LNCaP clone FGC (cell line): ENCODE results near the gene LCN10.
"Not testable (repeated sequence)": the region's sequence is repeated elsewhere in the genome, so short reads cannot be mapped to it uniquely, and the experiment has no call there.

Experiments
- DNase-seq: peaks from one replicate; pipeline ENCODE4 v3.0.0-alpha.2; 2011; ENCODE audit warnings: low read depth
- H3K4me3 ChIP-seq: 2 replicates; pipeline ENCODE4 v1.5.1; 2011; ENCODE audit warnings: mild to moderate bottlenecking, low read depth, low read length, control low read depth
- TF ChIP-seq, protein P1 (sequence below): IDR thresholded peaks from 2 replicates; pipeline ENCODE4 v1.5.1; 2012; ENCODE audit warnings: mild to moderate bottlenecking; ENCODE audit not compliant: control insufficient read depth, insufficient read depth; ENCODE audit errors: extremely low read depth

The LCN10 gene

DNA sequence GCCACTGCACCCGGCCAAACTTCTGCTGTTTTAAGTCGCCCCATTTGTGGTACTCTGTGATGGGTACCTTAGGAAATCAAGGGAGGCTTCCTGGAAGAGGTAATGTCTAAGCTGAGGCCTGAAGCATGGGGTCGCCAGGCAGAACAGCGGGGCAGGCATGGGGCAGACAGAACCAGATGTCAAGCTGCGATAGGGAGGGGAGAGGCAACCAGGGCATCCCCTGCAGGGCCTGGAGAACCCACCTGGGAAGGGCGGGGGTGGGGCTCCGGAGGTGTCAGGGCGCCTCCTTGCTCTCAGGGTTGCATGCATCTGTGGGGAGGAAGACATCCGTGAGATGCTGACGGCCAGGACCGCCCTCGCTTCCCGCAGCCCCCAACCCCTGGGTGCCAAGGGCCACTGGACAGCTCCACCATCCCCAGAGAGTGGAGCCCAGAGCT, 18.8 kb upstream of the LCN10 start:
- no peak overlapping the region for H3K4me3 ChIP-seq
- DNase-seq, result no peak
- TF ChIP-seq, protein P1, sequence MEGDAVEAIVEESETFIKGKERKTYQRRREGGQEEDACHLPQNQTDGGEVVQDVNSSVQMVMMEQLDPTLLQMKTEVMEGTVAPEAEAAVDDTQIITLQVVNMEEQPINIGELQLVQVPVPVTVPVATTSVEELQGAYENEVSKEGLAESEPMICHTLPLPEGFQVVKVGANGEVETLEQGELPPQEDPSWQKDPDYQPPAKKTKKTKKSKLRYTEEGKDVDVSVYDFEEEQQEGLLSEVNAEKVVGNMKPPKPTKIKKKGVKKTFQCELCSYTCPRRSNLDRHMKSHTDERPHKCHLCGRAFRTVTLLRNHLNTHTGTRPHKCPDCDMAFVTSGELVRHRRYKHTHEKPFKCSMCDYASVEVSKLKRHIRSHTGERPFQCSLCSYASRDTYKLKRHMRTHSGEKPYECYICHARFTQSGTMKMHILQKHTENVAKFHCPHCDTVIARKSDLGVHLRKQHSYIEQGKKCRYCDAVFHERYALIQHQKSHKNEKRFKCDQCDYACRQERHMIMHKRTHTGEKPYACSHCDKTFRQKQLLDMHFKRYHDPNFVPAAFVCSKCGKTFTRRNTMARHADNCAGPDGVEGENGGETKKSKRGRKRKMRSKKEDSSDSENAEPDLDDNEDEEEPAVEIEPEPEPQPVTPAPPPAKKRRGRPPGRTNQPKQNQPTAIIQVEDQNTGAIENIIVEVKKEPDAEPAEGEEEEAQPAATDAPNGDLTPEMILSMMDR, result no peak

DNA sequence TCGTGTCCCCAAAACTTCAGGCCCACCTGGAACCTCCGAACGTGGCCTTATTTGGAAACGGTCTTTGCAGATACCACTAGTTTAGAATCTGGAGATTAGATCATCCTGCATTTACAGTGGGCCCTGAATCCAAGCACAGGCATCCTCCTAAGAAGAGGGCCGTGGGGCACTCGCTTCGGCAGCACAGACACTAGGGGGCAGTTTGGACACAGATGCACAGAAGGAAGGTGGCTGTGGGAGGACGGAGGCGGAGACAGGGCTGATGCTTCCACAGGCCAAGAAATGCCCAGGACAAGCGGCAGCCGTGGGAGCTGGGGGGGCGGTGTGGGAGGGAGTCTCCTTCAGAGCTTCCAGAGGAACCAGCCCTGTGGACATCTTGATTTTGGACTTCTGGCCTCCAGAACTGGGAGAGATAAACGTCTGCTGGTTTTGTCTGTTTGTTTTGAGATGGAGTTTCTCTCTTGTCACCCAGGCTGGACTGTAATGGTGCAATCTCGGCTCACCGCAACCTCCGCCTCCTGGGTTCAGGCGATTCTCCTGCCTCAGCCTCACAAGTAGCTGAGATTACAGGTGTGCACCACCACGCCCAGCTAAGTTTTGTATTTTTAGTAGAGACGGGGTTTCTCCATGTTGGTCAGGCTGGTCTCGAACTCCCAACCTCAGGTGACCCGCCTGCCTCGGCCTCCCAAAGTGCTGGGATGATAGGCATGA, 18.2 kb upstream of the LCN10 start:
- H3K4me3 ChIP-seq, DNase-seq: not testable (repeated sequence)
- TF ChIP-seq, protein P1, result peak; percentile 75

DNA sequence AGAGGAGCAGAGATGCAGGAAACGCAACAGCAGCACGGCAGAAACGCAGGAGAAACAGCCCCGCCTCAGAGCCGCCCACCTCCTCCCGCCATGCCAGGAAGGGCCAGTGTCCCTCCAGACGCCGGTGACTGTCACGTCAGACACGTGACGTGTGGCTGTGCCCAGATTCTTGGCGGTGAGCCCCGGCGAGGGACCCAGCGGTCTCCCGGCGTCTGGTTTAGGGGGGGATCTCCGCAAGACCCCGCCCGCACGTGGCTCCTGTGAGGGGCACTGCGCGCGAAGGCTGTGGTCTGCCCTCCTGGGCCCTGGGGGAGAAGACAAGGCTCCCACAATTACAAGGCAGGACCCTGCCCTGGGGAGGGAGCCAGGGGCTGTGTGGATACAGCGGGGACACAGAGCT, 17.7 kb upstream of the LCN10 start:
- TF ChIP-seq, protein P1, result no peak
- no peak for DNase-seq
- no peak overlapping the region for H3K4me3 ChIP-seq

DNA sequence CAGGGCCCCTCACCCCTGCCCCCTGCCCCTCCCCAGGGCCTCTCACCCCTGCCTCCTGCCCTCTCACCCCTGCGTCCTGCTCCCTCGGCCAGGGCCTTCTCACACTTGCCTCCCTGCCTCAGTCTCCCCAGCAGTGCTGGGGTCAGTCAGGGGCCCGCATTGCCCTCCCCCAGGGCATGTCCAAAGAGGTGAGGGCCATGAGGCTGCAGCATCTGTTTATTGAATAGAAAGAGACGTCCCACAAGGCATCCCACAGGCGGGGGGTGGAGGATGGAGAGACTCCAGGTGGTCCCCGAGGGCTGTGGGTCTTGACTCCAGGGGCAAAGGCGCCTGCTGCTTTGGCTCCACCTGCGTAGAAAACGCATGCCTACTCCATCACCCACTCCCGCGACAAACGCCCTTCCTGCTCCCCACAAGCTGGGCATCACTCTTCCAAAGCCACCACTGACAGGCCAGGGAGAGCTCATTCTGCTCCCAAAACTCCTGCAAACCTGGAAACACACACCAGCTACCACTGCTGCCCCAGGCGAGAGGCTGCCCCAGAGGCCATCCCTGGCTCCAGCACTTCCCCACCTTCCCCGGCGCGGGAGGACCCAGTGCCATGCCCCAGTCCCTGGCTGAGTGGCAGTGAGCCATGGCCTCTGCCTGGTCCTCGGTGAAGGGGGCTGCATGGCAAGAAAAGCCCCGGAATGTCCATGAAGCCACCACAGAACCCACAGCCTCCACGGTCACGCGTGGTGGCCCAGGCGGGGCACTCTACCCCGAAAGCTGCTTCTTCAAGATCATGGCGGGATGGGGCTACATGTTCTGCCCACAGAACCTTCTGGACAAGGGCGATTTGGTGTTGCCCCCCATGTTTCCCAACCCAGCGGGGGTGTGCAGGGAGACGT, 16.9 kb upstream of the LCN10 start:
- no peak overlapping the region for H3K4me3 ChIP-seq
- DNase-seq, result no peak
- TF ChIP-seq, protein P1, result no peak

DNA sequence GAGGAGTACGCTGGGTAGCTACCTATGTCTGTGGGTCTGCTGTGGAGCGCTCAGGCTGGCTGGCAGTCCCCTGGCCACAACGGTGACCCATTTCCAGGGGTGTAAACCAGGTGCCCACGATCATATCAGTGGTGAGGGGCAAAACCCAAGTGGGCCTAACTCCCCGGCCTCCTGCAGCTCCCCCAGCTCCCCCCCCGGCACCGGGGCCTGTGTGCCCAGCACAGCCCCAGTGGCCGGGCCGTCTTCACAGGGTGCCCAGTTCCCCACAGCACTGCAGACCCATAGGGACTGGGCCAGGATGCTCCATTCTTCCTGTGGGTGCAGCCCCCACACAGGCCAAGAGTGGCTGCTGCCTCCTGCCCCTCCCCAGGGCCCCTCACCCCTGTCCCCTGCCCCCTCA, 16.3 kb upstream of the LCN10 start:
- no peak for DNase-seq
- TF ChIP-seq, protein P1, result no peak
- no peak overlapping the region for H3K4me3 ChIP-seq

DNA sequence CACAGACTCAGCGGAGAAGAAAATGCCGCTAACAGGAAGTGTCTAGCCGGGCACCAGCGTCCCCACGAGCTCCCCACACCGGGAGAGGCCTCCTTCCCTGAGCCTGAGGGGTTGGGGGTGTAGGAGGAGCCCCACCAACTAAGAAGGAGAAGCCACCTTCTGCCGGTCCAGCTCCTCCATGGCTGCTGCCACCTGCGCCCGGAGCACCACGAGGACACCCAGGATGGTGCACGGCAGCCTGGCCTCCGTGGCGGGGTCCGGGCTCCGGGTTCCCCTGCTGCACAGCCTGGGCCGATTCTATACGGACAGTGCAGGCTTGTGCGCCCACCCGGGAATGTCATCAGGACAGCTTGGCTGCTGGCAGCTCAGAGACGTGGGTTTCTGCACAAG, 15.0 kb upstream of the LCN10 start:
- TF ChIP-seq, protein P1, result no peak
- DNase-seq, result no peak
- no peak overlapping the region for H3K4me3 ChIP-seq

DNA sequence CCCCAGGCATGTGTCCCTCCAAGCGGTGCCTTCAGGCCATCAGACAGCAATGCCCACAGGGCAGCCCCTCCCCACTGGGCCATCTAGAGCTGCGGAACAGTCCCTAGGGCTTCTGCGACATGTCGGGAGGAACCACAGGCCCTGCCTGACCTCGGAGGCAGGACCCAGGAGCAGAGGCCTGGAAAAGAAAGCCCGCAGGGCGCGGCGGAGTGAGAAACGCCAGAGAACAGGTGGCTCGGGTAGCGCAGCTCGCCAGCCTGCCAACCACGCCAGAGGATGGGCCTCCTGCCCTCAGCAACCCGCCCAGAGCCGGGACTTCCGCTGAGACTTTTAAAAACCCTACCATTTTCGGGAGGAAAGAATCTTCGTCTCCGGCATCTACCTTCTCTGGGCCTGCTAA, 14.6 kb upstream of the LCN10 start:
- no peak overlapping the region for H3K4me3 ChIP-seq
- TF ChIP-seq, protein P1, result no peak
- no peak for DNase-seq
